Right atrium auricular region (tissue), 2 donors: ENCODE data around the gene WFS1. TPM values are rescaled to one million over a fixed set of nuclear protein-coding genes. Genes with fewer than 3 reads are reported as not detected.

Experiments used
- DNase-seq: peaks from one replicate; pipeline ENCODE4 v3.0.0-alpha.2; 2019; ENCODE audit warnings: low spot score
- H3K27ac ChIP-seq, 2 donors: fragments of 200-600 bp; sonication (generic); 1 replicate in 1 of 2; 2 replicates in 1 of 2; pipeline ENCODE4 v1.5.1; 2016 to 2019
- H3K27me3 ChIP-seq, 2 donors: fragments of 200-600 bp; sonication (generic); one replicate each; pipeline versions ENCODE4 v1.5.1 to v1.6.0; 2017 to 2019
- H3K36me3 ChIP-seq: fragments of 200-600 bp; sonication (generic); one replicate; pipeline ENCODE4 v1.5.1; 2016
- H3K4me1 ChIP-seq, 2 donors: fragments of 200-600 bp; sonication (generic); one replicate each; pipeline versions ENCODE4 v1.5.1 to v1.6.0; 2017 to 2019
- H3K4me3 ChIP-seq, 2 donors: fragments of 200-600 bp; sonication (generic); 1 replicate in 1 of 2; 2 replicates in 1 of 2; pipeline ENCODE4 v1.5.1; 2017 to 2019; ENCODE audit warnings: mild to moderate bottlenecking in 1 of 2, moderate library complexity in 1 of 2
- H3K9me3 ChIP-seq, 2 donors: fragments of 200-600 bp; sonication (generic); one replicate each; pipeline ENCODE4 v1.5.1; 2019
- total RNA-seq, 2 donors: library from RNA; depleted of rRNA; stranded (reverse); fragments of >200 nt; gene quantifications; one replicate each; pipeline ENCODE4 v1.1.0, GENCODE V29; 2016
- TF ChIP-seq, protein P1 (sequence below), 2 donors: fragments of 200-600 bp; sonication (generic); IDR thresholded peaks; one replicate each; pipeline ENCODE4 v1.5.1; 2019; ENCODE audit warnings: antibody characterized with exemption in 2 of 2

The WFS1 gene, protein sequence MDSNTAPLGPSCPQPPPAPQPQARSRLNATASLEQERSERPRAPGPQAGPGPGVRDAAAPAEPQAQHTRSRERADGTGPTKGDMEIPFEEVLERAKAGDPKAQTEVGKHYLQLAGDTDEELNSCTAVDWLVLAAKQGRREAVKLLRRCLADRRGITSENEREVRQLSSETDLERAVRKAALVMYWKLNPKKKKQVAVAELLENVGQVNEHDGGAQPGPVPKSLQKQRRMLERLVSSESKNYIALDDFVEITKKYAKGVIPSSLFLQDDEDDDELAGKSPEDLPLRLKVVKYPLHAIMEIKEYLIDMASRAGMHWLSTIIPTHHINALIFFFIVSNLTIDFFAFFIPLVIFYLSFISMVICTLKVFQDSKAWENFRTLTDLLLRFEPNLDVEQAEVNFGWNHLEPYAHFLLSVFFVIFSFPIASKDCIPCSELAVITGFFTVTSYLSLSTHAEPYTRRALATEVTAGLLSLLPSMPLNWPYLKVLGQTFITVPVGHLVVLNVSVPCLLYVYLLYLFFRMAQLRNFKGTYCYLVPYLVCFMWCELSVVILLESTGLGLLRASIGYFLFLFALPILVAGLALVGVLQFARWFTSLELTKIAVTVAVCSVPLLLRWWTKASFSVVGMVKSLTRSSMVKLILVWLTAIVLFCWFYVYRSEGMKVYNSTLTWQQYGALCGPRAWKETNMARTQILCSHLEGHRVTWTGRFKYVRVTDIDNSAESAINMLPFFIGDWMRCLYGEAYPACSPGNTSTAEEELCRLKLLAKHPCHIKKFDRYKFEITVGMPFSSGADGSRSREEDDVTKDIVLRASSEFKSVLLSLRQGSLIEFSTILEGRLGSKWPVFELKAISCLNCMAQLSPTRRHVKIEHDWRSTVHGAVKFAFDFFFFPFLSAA
- 100 to 1,000 TPM; 111 to 112 TPM for total RNA-seq

DNA sequence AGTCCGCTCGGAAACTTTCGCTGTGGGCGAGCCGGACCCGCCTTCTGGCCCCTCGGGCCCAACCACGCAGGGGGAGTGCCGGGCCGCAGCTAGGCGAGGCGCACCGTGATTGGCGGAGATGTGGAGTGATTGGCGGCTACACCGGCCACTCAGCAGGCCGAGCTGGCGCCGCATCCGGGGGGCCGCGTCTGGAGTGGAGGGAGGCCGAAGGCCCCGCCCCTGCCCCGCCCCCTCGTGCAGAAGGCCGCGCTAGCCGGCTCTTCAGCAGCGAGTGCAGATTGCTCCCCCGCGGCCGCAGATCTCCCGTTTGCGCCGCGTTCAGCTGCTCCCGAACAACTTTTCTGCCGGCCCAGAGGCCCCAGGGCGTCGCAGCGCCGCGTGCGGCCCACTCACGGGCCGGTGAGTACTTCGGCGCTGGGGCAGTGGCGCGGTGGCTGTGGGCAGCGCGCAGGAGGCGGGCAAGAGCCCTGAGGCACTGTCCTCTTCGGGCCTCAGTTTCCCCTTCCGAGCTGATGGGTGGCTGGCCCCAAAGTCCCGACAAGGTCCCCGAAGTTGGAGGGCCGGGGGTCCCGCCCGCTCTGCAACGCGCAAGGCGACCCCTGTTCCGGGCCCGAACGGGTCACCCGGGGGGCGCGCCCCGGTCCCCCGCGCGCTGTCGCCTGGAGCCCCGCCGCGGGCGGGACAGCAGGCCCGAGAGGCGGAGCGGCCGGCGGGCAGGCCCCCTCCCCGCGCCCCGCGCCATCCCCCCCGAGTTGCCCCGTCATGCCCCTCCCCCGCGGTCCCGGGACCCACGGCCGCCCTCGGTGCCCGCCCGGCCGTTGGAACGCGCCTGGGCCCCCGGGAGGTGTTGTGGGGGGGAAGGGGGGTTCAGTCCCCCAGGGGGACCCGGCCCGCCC lies at the start of gene WFS1:
Gene WFS1, plus strand, starts transcription at position 235 of the 896 bp plus-strand sequence. CDS start 7,606 bp downstream, outside the sequence.
- TF ChIP-seq, protein P1, sequence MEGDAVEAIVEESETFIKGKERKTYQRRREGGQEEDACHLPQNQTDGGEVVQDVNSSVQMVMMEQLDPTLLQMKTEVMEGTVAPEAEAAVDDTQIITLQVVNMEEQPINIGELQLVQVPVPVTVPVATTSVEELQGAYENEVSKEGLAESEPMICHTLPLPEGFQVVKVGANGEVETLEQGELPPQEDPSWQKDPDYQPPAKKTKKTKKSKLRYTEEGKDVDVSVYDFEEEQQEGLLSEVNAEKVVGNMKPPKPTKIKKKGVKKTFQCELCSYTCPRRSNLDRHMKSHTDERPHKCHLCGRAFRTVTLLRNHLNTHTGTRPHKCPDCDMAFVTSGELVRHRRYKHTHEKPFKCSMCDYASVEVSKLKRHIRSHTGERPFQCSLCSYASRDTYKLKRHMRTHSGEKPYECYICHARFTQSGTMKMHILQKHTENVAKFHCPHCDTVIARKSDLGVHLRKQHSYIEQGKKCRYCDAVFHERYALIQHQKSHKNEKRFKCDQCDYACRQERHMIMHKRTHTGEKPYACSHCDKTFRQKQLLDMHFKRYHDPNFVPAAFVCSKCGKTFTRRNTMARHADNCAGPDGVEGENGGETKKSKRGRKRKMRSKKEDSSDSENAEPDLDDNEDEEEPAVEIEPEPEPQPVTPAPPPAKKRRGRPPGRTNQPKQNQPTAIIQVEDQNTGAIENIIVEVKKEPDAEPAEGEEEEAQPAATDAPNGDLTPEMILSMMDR (IDR thresholded peaks at IDR 0.05): no peak
- peak; percentile 99 for DNase-seq
- peak within 1 kb of the TSS; percentile 80 to 99 for H3K4me3 ChIP-seq
- H3K4me1 ChIP-seq: peaks cover 0 to 41% of the 10 kb centered on the region in 2 donors
- no peaks in the 10 kb centered on the region for H3K27me3 ChIP-seq
- no peaks in the 10 kb centered on the region for H3K9me3 ChIP-seq
- H3K27ac ChIP-seq: peak within 1 kb of the TSS; percentile 90 to 94
- H3K36me3 ChIP-seq: no peaks in the 10 kb centered on the region

DNA sequence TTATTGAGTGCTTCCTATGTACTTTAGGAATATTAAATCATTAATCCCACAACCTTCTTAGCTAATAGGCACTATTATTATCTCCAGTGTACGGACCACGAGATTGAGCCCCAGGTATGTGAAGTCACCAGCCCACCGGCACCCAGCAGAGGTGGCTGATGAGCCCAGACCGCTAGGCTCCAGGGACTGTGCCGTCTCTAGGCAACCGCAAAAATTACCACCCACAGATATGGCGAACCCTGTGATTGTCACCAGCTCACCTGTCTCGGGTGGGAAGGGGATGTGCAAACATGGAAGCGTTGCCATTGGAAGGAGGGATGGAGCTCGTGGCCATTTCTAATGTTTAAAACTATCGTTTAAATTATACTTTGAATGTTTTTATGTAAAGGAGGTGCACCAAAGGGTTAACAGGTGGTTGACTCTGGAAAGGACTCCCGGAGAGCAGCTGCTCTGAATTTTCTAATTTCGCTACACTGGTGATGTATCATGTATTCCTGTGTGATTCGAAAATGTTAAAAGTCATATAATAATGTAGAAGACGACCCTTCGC lies 48.3 kb upstream of the WFS1 start:
- TF ChIP-seq, protein P1 (IDR thresholded peaks at IDR 0.05): no peak
- DNase-seq: no peak
- Histone ChIP-seq H3K9me3 (peaks cover 0 to 7% of the 10 kb centered on the region in 2 donors), H3K4me1 (peaks cover 0 to 10% of the 10 kb centered on the region in 2 donors), H3K27me3 (peaks cover 0 to 14% of the 10 kb centered on the region in 2 donors), H3K27ac (no peak overlapping the region), H3K4me3 (peak overlapping the region; percentile 15 to 42), H3K36me3 (no peaks in the 10 kb centered on the region)

DNA sequence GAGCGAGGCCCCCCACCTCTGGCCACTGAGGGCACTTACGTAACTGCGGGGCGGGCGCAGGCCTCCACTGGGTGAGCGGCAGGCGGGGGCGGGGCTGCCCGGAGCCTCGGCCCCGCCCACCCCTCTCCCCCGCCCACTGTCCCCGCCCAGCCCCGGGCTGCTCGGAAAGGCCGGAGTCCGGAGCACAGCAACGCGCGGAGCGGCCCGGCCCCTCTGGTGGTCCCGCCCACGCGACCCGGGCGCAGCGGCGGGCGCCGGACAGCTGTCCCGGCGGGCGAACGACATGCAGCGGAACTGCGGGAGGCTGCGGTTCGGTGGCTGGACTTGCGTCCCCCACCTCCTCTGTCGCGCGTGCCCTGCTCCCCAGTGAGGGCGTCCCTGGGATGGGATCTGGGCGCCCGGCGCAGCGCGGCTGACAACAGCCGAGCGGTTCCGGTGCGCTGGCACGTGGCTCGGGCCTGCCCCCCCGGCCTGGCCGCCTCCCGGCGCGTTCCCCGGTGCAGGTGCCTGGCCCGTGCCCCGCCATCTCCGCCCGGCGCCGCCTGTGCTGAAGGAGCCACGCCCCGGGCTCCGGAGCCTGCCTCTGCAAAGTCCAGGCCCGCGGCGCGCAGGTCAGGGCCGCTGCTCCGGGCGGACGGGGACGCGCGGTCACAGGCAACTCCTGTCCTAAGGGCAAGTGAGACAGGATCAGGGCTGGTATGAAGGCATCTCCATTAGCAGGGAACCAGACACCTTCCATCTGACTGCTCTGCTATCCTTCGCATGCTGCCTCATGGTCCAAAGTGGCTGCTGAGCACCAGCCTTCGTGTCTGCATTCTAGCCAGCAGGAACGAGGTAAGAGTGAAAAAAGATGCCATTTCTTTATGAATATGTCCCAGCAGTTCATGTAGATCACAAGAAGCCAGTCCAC lies 47.5 kb upstream of the WFS1 start:
- peaks cover 0 to 14% of the 10 kb centered on the region in 2 donors for H3K27me3 ChIP-seq
- no peaks in the 10 kb centered on the region for H3K36me3 ChIP-seq
- TF ChIP-seq, protein P1 (IDR thresholded peaks at IDR 0.05): no peak
- H3K27ac ChIP-seq: no peak overlapping the region
- peaks cover 0 to 10% of the 10 kb centered on the region in 2 donors for H3K4me1 ChIP-seq
- peaks cover 0 to 7% of the 10 kb centered on the region in 2 donors for H3K9me3 ChIP-seq
- H3K4me3 ChIP-seq: peak overlapping the region; percentile 15 to 42
- no peak for DNase-seq

DNA sequence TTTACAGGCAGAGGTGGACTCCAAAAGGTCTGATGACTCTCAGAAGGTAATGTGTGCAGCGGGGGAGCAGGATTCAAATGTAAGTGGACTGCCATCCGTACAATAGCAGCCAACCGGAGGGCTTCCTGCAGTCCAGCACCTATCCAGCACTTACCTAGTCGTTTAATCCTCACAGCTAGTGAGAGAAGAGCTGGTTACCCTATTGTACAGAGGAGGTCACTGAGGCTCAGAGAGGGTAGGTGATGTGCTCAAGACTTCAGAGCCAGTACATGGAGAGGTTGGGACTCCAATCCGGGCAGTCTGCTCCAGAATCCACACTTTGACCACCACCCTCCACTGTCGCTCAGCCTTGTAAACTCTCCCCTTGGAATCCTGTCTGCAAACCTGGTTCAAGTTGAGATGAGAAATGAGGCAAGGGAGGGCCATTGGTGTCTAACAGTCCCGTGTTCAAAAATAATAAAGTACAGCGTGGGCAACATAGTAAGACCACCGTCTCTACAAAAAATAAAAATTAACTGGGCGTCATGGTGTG lies 46.8 kb upstream of the WFS1 start:
- Histone ChIP-seq H3K27me3 (peaks cover 0 to 14% of the 10 kb centered on the region in 2 donors), H3K4me3 (no peak overlapping the region), H3K4me1 (peaks cover 0 to 10% of the 10 kb centered on the region in 2 donors), H3K9me3 (peaks cover 0 to 7% of the 10 kb centered on the region in 2 donors), H3K27ac (no peak overlapping the region), H3K36me3 (no peaks in the 10 kb centered on the region)
- DNase-seq: no peak
- TF ChIP-seq, protein P1 (IDR thresholded peaks at IDR 0.05): no peak
